ENCODE measurements around the gene SIPA1L3. TPM values are rescaled to one million over a fixed set of nuclear protein-coding genes. Genes with fewer than 3 reads are reported as not detected.

The SIPA1L3 gene
- total RNA-seq, 2 donors from 2014 or later, result 42.8 to 48.2 TPM

GRCh38 chr19:38035515-38036495 lies 128.8 kb downstream of the SIPA1L3 start:
- H3K27me3 Mint-ChIP-seq (ENCODE audit: insufficient read depth), result no peaks in the 10 kb centered on the region
- H3K9me3 Mint-ChIP-seq, result peaks cover 1% of the 10 kb centered on the region
- H3K4me3 ChIP-seq (ENCODE audit: low read length), result no peak overlapping the region
- H3K27ac ChIP-seq (ENCODE audit: low read depth, low read length), result no peak overlapping the region
- TF ChIP-seq CTCF (conservative IDR thresholded peaks at IDR 0.05), result no peak
- H3K27ac Mint-ChIP-seq, result no peak overlapping the region
- H3K36me3 Mint-ChIP-seq (ENCODE audit: low read depth), result peaks cover 8% of the 10 kb centered on the region
- H3K27me3 ChIP-seq (ENCODE audit: control insufficient read depth, insufficient read depth, low read length, poor library complexity, severe bottlenecking), result no peaks in the 10 kb centered on the region
- H3K9ac ChIP-seq (ENCODE audit: extremely low read depth, low read length, poor library complexity, severe bottlenecking), result no peak overlapping the region
- no peak overlapping the region for H3K4me3 Mint-ChIP-seq
- no peaks in the 10 kb centered on the region for H3K9me3 ChIP-seq (ENCODE audit: control insufficient read depth, low read length)
- no peak for DNase-seq
- peaks cover 6% of the 10 kb centered on the region for H3K36me3 ChIP-seq (ENCODE audit: control insufficient read depth, insufficient read depth, low read length)
- peaks cover 17% of the 10 kb centered on the region for H3K4me1 Mint-ChIP-seq
- WGBS, 2 experiments (ENCODE audit: insufficient coverage in 1 of 2, insufficient read length in 1 of 2), result 89 to 91% methylated on average over 13 to 17 of the region's 17 CpGs
- H3K4me1 ChIP-seq (ENCODE audit: control insufficient read depth, insufficient read depth, low read length), result no peaks in the 10 kb centered on the region

- Mint-ChIP-seq H3K4me3 (no peak overlapping the region), H3K27ac (peak overlapping the region; percentile 30), H3K36me3 (ENCODE audit: low read depth) (peaks cover 2% of the 10 kb centered on the region), H3K4me1 (peaks cover 17% of the 10 kb centered on the region), H3K9me3 (peaks cover 5% of the 10 kb centered on the region), H3K27me3 (ENCODE audit: insufficient read depth) (no peaks in the 10 kb centered on the region)
- WGBS, 2 experiments (ENCODE audit: insufficient coverage in 1 of 2, insufficient read length in 1 of 2), result 68 to 83% methylated on average over 16 to 17 of the region's 18 CpGs
- H3K27me3 ChIP-seq (ENCODE audit: control insufficient read depth, insufficient read depth, low read length, poor library complexity, severe bottlenecking), result no peaks in the 10 kb centered on the region
- DNase-seq, result no peak
- H3K27ac ChIP-seq (ENCODE audit: low read depth, low read length), result peak overlapping the region; percentile 4
- TF ChIP-seq CTCF (conservative IDR thresholded peaks at IDR 0.05), result no peak
- no peaks in the 10 kb centered on the region for H3K9me3 ChIP-seq (ENCODE audit: control insufficient read depth, low read length)
- H3K36me3 ChIP-seq (ENCODE audit: control insufficient read depth, insufficient read depth, low read length), result no peaks in the 10 kb centered on the region
- H3K4me1 ChIP-seq (ENCODE audit: control insufficient read depth, insufficient read depth, low read length), result no peaks in the 10 kb centered on the region
- no peak overlapping the region for H3K4me3 ChIP-seq (ENCODE audit: low read length)
- H3K9ac ChIP-seq (ENCODE audit: extremely low read depth, low read length, poor library complexity, severe bottlenecking), result no peak overlapping the region
Observed at GRCh38 chr19:38036707-38037611, 130.0 kb downstream of the SIPA1L3 start.

- no peaks in the 10 kb centered on the region for H3K27me3 ChIP-seq (ENCODE audit: control insufficient read depth, insufficient read depth, low read length, poor library complexity, severe bottlenecking)
- no peak overlapping the region for H3K4me3 Mint-ChIP-seq
- peaks cover 21% of the 10 kb centered on the region for H3K4me1 Mint-ChIP-seq
- no peak for DNase-seq
- no peaks in the 10 kb centered on the region for H3K27me3 Mint-ChIP-seq (ENCODE audit: insufficient read depth)
- H3K27ac Mint-ChIP-seq, result no peak overlapping the region
- H3K4me3 ChIP-seq (ENCODE audit: low read length), result no peak overlapping the region
- H3K9ac ChIP-seq (ENCODE audit: extremely low read depth, low read length, poor library complexity, severe bottlenecking), result no peak overlapping the region
- peaks cover 7% of the 10 kb centered on the region for H3K9me3 Mint-ChIP-seq
- TF ChIP-seq CTCF (conservative IDR thresholded peaks at IDR 0.05), result no peak
- H3K9me3 ChIP-seq (ENCODE audit: control insufficient read depth, low read length), result peaks cover 8% of the 10 kb centered on the region
- no peaks in the 10 kb centered on the region for H3K36me3 ChIP-seq (ENCODE audit: control insufficient read depth, insufficient read depth, low read length)
- H3K27ac ChIP-seq (ENCODE audit: low read depth, low read length), result no peak overlapping the region
- peaks cover 4% of the 10 kb centered on the region for H3K36me3 Mint-ChIP-seq (ENCODE audit: low read depth)
- H3K4me1 ChIP-seq (ENCODE audit: control insufficient read depth, insufficient read depth, low read length), result no peaks in the 10 kb centered on the region
- WGBS, 2 experiments (ENCODE audit: insufficient coverage in 1 of 2, insufficient read length in 1 of 2), result 96 to 97% methylated on average over 6 of the region's 6 CpGs
Observed at GRCh38 chr19:38039966-38040365, 133.0 kb downstream of the SIPA1L3 start.
